PC-3 (cell line): ENCODE results near the gene SLC15A1. TPM values are rescaled to one million over a fixed set of nuclear protein-coding genes. Genes with fewer than 3 reads are reported as not detected.

ENCODE experiments used
- ATAC-seq: fragments of 200-7000 bp; cut with Tn5 transposase; 2 replicates; pipeline ENCODE4 v1.9.1; 2020; ENCODE audit warnings: mild to moderate bottlenecking, moderate library complexity
- BruUV-seq: library from RNA; stranded (reverse); fragments of 400-500 nt; replicated peaks from 2 replicates; lab custom pipeline; 2021; lab: Mats Ljungman, UMichigan
- CTCF ChIA-PET: fragments of 300-600 bp; sonication (Branson Sonifier 250); formaldehyde crosslinking; loops from one replicate; lab custom pipeline; 2022; ENCODE audit warnings: antibody characterized with exemption; lab: Charles Lee
- POLR2A ChIA-PET: fragments of 300-600 bp; sonication (Branson Sonifier 250); formaldehyde crosslinking; loops from one replicate; lab custom pipeline; 2022; ENCODE audit warnings: antibody characterized with exemption; ENCODE audit not compliant: unreplicated experiment; lab: Charles Lee
- DNase-seq: peaks from one replicate; pipeline ENCODE4 v3.0.0-alpha.2; 2015
- H2AFZ ChIP-seq: fragments of 300-600 bp; sonication (generic); 2 replicates; pipeline ENCODE4 v1.6.0; 2016; ENCODE audit warnings: antibody characterized with exemption, low read length
- H3F3A ChIP-seq: fragments of 300-600 bp; sonication (generic); one replicate; pipeline ENCODE4 v1.6.0; 2017; ENCODE audit warnings: antibody characterized with exemption, low read length, control low read depth, mild to moderate bottlenecking; ENCODE audit not compliant: unreplicated experiment
- H3K27ac ChIP-seq: fragments of 300-600 bp; sonication (generic); 2 replicates; pipeline ENCODE4 v1.5.1; 2016; ENCODE audit warnings: mild to moderate bottlenecking, low read length
- H3K27me3 ChIP-seq: fragments of 300-600 bp; sonication (generic); 2 replicates; pipeline ENCODE4 v1.6.1; 2016; ENCODE audit warnings: low read length, mixed read lengths
- H3K36me3 ChIP-seq: fragments of 300-600 bp; sonication (generic); 2 replicates; pipeline ENCODE4 v1.6.1; 2016; ENCODE audit warnings: low read depth, mixed run types, low read length, mixed read lengths
- H3K4me1 ChIP-seq: fragments of 300-600 bp; sonication (generic); 2 replicates; pipeline ENCODE4 v1.5.1; 2016; ENCODE audit warnings: low read length; ENCODE audit not compliant: insufficient read depth
- H3K4me2 ChIP-seq: fragments of 300-600 bp; sonication (generic); 2 replicates; pipeline ENCODE4 v1.6.0; 2016; ENCODE audit warnings: low read length
- H3K4me3 ChIP-seq: fragments of 300-600 bp; sonication (generic); 2 replicates; pipeline ENCODE4 v1.5.1; 2016; ENCODE audit warnings: mild to moderate bottlenecking, low read length, mixed read lengths
- H3K79me2 ChIP-seq: fragments of 300-600 bp; sonication (generic); 2 replicates; pipeline ENCODE4 v1.6.1; 2017; ENCODE audit warnings: low read length, mixed read lengths
- H3K9ac ChIP-seq: fragments of 300-600 bp; sonication (generic); 2 replicates; pipeline ENCODE4 v1.6.0; 2016; ENCODE audit warnings: mild to moderate bottlenecking, low read length
- H3K9me2 ChIP-seq: fragments of 300-600 bp; sonication (generic); replicated peaks from 2 replicates; pipeline ENCODE4 v1.6.1; 2016; ENCODE audit warnings: mixed run types, low read length, mixed read lengths
- H3K9me3 ChIP-seq: fragments of 300-600 bp; sonication (generic); 2 replicates; pipeline ENCODE4 v1.6.1; 2016; ENCODE audit warnings: low read length, mixed read lengths
- H4K20me1 ChIP-seq: fragments of 300-600 bp; sonication (generic); 2 replicates; pipeline ENCODE4 v1.6.1; 2016; ENCODE audit warnings: low read length, mixed read lengths
- CTCF ChIP-seq: fragments of 300-600 bp; sonication (generic); conservative IDR thresholded peaks from 2 replicates; pipeline ENCODE4 v1.5.1; 2017; ENCODE audit warnings: antibody characterized with exemption, low read depth, mild to moderate bottlenecking, low read length
- EZH2 ChIP-seq: fragments of 300-600 bp; sonication (generic); IDR thresholded peaks from one replicate; pipeline ENCODE4 v1.6.1; 2017; ENCODE audit warnings: antibody characterized with exemption, mild to moderate bottlenecking, low read length; ENCODE audit not compliant: unreplicated experiment
- EZH2phosphoT487 ChIP-seq: fragments of 300-600 bp; sonication (generic); IDR thresholded peaks from 2 replicates; pipeline ENCODE4 v1.6.1; 2018; ENCODE audit warnings: mild to moderate bottlenecking, antibody characterized with exemption, low read length, borderline replicate concordance
- intact Hi-C: fragments of 100-400 bp; cut with micrococcal nuclease; formaldehyde crosslinking; loops from 2 replicates; pipeline ENCODE4 v1.9.0; 2023
- total RNA-seq: library from RNA; depleted of rRNA; stranded (reverse); fragments of >200 nt; gene quantifications from 2 replicates; pipeline ENCODE4 v1.2.3, GENCODE V29; 2014

SLC15A1 gene
- total RNA-seq, 1 experiment from 2014 or later: 1.7 TPM

GRCh38 chr13:98691360-98691759 is 61.1 kb downstream of the SLC15A1 start:
- H3K4me3 ChIP-seq: no peak overlapping the region
- ChIA-PET CTCF (no interaction called here), POLR2A (no interaction called here)
- H3K4me2 ChIP-seq: no peak overlapping the region
- H3K4me1 ChIP-seq: no peaks in the 10 kb centered on the region
- DNase-seq (no peak), ATAC-seq (no peak)
- no peaks in the 10 kb centered on the region for H4K20me1 ChIP-seq
- BruUV-seq: no TSS peak
- no peak overlapping the region for H3K27ac ChIP-seq
- H3K9me2 ChIP-seq: no peaks in the 10 kb centered on the region
- no peaks in the 10 kb centered on the region for H3K36me3 ChIP-seq
- no peaks in the 10 kb centered on the region for H3K79me2 ChIP-seq
- no peak overlapping the region for H3K9ac ChIP-seq
- H3K9me3 ChIP-seq: no peaks in the 10 kb centered on the region
- intact Hi-C loops: no loop called here
- no peak overlapping the region for H2AFZ ChIP-seq
- no peaks in the 10 kb centered on the region for H3F3A ChIP-seq
- no peak for TF ChIP-seq EZH2
- TF ChIP-seq EZH2phosphoT487: no peak
- no peak for TF ChIP-seq CTCF
- H3K27me3 ChIP-seq: no peaks in the 10 kb centered on the region

GRCh38 chr13:98690348-98691022 is 62.0 kb downstream of the SLC15A1 start:
- H3K27me3 ChIP-seq: no peaks in the 10 kb centered on the region
- no peaks in the 10 kb centered on the region for H3K36me3 ChIP-seq
- no peak overlapping the region for H3K9ac ChIP-seq
- ATAC-seq (no peak), DNase-seq (no peak)
- H3K4me3 ChIP-seq: no peak overlapping the region
- intact Hi-C loops: no loop called here
- no peak overlapping the region for H3K27ac ChIP-seq
- H3K79me2 ChIP-seq: no peaks in the 10 kb centered on the region
- TF ChIP-seq EZH2 (no peak), EZH2phosphoT487 (no peak), CTCF (no peak)
- no peaks in the 10 kb centered on the region for H3K9me3 ChIP-seq
- H3K4me2 ChIP-seq: no peak overlapping the region
- BruUV-seq: no TSS peak
- ChIA-PET CTCF (no interaction called here), POLR2A (no interaction called here)
- H2AFZ ChIP-seq: no peak overlapping the region
- no peaks in the 10 kb centered on the region for H3K4me1 ChIP-seq
- no peaks in the 10 kb centered on the region for H4K20me1 ChIP-seq
- no peaks in the 10 kb centered on the region for H3F3A ChIP-seq
- H3K9me2 ChIP-seq: no peaks in the 10 kb centered on the region

GRCh38 chr13:98689347-98689968 is 63.0 kb downstream of the SLC15A1 start:
- Histone ChIP-seq H3K36me3 (no peaks in the 10 kb centered on the region), H3K4me1 (no peaks in the 10 kb centered on the region), H3F3A (no peaks in the 10 kb centered on the region), H3K79me2 (no peaks in the 10 kb centered on the region), H3K9me3 (no peaks in the 10 kb centered on the region), H3K27ac (no peak overlapping the region), H3K4me3 (no peak overlapping the region), H2AFZ (no peak overlapping the region), H3K9ac (no peak overlapping the region), H4K20me1 (no peaks in the 10 kb centered on the region), H3K9me2 (no peaks in the 10 kb centered on the region), H3K4me2 (no peak overlapping the region), H3K27me3 (no peaks in the 10 kb centered on the region)
- TF ChIP-seq EZH2phosphoT487 (no peak), CTCF (no peak)
- DNase-seq: no peak
- no TSS peak for BruUV-seq
- intact Hi-C loops: no loop called here
- POLR2A ChIA-PET: no interaction called here
- CTCF ChIA-PET: no interaction called here
- no peak for ATAC-seq
